NCI-H460 (cell line): Measurements from ENCODE around the gene TM9SF3. TPM values are rescaled to one million over a fixed set of nuclear protein-coding genes. Genes with fewer than 3 reads are reported as not detected.
"Not testable (repeated sequence)": the region's sequence is repeated elsewhere in the genome, so short reads cannot be mapped to it uniquely, and the experiment has no call there.

ENCODE experiments used
- DNase-seq: peaks from one replicate; pipeline ENCODE4 v3.0.0-alpha.2; 2016; ENCODE audit warnings: low read depth; ENCODE audit errors: extremely low read depth
- total RNA-seq: library from RNA; depleted of rRNA; stranded (reverse); fragments of >200 nt; shearing (Covaris generic); gene quantifications from 2 replicates; pipeline ENCODE4 v1.2.3, GENCODE V29; 2014

The TM9SF3 gene
- total RNA-seq, 1 experiment from 2014 or later, result 118 TPM

DNA sequence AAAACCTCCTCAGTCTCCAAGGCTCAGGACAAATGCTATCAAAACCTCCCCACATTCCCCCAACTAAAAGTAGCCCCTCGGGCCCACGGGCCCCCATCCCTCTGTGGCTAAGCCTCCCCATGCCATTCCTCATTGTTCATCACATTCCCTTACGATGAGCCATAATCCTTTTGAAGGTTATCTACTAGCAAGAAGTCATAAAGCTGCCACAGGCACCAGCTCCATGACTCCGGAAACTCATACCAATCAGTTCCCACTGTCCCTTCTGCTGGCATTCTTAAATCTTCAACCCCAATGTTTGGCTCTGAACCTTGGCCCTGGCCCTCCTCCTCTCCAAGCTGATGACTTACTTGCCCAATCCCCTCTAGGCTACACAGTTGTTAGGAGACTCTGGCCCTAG is 19.4 kb upstream of the TM9SF3 start:
- DNase-seq, result no peak

GRCh38 chr10:96600337-96600736 is 13.5 kb upstream of the TM9SF3 start:
- no peak for DNase-seq

DNA sequence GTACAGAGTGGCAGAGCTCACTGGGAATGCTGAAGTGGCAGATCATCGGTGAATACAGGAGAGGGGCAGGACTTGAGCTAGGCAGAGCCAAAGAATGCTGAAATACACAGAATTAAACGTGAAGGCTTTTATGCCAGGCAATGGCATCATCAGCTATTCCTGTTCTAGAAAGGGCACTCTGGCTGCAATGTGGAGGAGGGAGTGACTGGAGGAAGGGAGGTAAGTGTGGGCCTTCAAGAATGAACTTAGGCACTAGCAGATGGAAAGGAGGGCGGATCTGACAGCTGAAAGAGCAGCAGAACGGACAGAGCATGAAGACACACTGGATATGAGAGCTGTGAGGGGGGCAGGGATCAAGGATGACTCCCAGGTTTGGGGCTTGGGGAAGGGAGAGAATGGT is 12.0 kb upstream of the TM9SF3 start:
- no peak for DNase-seq

- no peak for DNase-seq
These were observed 9.9 kb upstream of the TM9SF3 start for GRCh38 chr10:96596422-96597407.

GRCh38 chr10:96595741-96596140 is 8.9 kb upstream of the TM9SF3 start:
- DNase-seq, result no peak

GRCh38 chr10:96591946-96592345 is 5.1 kb upstream of the TM9SF3 start:
- no peak for DNase-seq

GRCh38 chr10:96588616-96589419 is 2.0 kb upstream of the TM9SF3 start:
- DNase-seq, result no peak

DNA sequence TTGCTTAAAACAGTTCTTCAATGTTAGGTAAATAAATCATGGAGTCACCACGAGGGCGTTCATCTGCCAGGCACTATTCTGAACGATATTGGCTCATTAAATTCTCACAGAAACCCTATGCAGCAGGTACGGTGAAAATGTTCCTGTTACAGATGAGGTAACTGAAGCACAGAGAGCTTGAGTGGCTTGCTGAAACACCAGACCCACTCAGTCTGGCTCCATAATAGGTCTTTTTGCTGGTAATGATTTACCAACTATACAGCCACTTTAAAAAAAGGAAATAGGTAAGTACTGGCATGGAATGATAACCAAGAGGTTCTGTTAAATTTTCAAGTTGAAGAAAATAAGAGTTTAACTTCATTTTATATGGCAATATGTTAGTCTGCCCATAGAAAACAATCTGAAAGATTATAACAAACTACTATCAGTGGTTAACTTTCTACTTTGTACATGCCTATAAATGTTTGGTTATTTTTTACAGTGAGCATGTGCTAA is 1.3 kb upstream of the TM9SF3 start:
- DNase-seq, result no peak

DNA sequence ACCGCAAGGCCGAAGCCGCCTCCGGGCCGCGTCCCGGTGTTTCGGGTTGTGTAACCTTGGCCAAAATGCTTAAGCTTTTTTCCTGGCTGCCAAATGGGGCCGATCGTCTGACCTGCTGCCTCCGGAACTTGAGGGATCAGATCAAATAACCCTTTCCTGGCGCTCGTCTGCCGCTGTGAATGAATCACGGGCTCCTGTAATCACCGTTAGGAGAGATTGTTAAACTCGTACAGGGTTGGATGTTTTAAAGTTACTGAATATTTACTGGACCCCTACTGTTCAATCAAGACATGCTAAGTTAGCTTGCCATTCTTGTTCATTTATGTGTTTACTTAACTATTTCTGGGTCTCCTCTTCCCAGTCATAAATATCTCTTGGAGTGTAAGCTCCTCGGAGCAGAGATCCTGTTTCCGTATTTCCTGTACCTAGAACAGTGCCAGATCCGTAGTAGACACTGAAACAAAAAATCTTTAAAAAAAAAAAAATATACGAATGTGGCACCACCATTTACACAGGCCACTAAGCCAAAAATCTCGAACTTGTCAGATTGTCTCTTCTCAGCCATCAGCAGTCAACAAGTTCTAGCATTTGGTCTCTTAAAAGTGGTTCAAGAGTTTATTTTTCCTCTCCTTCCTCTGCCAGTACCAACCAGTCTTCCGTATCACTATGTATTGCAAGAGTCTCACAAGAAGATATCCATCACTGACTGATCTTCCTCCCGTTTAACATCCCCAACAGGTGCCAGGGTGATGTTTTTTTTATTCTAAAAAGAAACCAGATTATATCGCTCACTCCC is 650 bp upstream of the TM9SF3 start:
- peak; percentile 57 for DNase-seq

- DNase-seq, result no peak
These were observed 935 bp downstream of the TM9SF3 start for GRCh38 chr10:96585736-96586418.

GRCh38 chr10:96584474-96584873 is 2.3 kb downstream of the TM9SF3 start:
- DNase-seq, result no peak

GRCh38 chr10:96584035-96584434 is 2.8 kb downstream of the TM9SF3 start:
- DNase-seq, result no peak

GRCh38 chr10:96579133-96579532 is 7.7 kb downstream of the TM9SF3 start:
- DNase-seq, result no peak

- DNase-seq, result no peak
These were observed 8.2 kb downstream of the TM9SF3 start for GRCh38 chr10:96578633-96579032.

DNA sequence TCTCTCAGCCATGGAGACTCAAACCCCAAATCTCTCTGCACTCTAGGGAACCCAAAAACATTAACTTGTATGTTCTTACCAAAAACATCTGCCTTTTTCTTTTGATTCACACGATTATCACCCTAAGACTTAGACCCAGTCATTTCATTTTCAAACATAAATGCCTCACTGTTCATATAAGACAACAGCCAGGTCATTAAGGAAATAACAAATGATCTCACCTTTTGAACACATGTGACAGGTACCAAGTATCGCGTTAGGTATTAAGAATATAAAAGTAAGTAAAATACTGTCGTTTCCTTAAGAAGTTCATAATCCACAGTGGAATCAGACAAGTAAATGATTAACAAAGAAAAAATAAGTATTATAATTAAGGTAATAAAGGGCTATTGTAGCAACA is 8.8 kb downstream of the TM9SF3 start:
- no peak for DNase-seq

DNA sequence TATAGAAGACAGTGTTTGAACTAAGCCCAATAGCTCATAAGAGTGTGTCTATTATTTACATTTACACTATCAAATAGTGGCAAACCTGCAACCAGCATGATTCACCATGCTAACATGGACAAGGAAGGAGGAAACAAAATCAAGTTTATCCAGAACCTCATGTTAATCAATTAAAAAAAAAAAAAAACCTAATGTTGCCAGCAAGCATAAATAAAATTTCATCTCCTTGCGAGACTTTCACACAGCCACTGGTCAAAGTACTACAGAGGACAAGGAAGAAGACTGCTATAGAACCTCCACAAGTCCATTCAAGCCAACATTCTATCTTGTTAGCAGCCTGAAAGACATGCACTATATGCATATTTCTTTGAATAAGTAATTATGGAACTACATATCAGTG is 9.7 kb downstream of the TM9SF3 start:
- no peak for DNase-seq

DNA sequence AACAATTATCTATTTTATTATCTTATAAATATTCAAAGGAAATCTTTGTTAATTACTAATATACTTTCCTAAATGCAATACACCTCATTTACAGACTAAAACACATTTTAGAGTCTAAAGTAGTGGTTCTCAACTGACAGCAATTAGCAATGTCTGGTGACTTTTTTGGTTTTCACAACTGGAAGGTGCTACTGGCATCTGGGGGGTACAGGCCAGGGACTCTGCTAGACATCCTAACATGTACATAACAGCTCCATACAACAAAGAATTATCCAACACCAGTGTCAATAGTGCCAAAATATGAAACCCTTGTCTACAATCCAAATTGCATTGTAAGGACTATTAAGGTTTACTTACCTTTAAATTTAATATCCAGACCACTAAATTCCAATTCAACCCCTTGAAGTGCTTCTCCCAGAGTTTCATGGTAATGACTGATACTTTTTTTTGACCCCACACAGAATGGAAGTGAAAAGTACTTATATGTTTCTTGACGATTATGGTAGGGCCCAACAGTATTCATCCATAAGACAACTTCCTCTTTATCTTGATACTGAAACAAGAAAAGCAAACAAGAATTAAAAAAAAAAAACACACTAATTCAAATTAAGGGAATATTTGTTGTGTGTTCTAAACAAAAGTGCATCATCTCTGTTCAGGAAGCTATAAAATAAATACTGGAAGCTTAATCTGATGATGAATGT is 10.4 kb downstream of the TM9SF3 start:
- no peak for DNase-seq

- not testable (repeated sequence) for DNase-seq
These were observed 12.2 kb downstream of the TM9SF3 start for GRCh38 chr10:96574564-96574963.

DNA sequence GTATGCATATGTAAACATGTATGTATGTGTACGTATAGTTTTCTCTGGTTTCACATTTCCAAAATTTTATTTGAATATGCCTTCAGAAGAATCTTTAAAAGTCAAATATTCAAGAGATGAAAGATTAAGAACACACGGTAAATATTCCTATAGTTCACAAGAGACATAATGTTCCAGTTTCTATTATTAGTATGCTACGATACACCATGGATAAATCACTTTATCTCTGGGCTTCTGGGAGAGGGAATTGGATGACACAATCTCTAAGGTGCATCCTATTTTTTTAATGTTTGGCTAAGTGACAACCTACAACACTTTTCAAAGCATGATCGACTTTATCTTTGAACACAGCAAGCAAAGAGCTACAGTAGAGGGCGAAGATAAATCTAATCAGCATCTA is 13.8 kb downstream of the TM9SF3 start:
- no peak for DNase-seq
